ENCODE results near the gene ME1.

- no peak for TF ChIP-seq EP300 (IDR thresholded peaks at IDR 0.05; ENCODE audit: borderline replicate concordance)
- TF ChIP-seq CEBPB (IDR thresholded peaks at IDR 0.05): no peak
- TF ChIP-seq ZBTB7A (IDR thresholded peaks at IDR 0.05; ENCODE audit: low read depth): no peak
- no peak for TF ChIP-seq MAX (IDR thresholded peaks at IDR 0.05)
- TF ChIP-seq CREB1 (IDR thresholded peaks at IDR 0.05; ENCODE audit: low read depth): no peak
- TF ChIP-seq TCF12 (IDR thresholded peaks at IDR 0.05; ENCODE audit: low read depth): no peak
- TF ChIP-seq REST (IDR thresholded peaks at IDR 0.05; ENCODE audit: low read depth): no peak
- no peak for TF ChIP-seq TAF1 (IDR thresholded peaks at IDR 0.05; ENCODE audit: low read depth)
- no peak for TF ChIP-seq YY1 (IDR thresholded peaks at IDR 0.05; ENCODE audit: low read depth)
- no peak for TF ChIP-seq NFIC (IDR thresholded peaks at IDR 0.05)
These were observed 238.4 kb downstream of the ME1 start for GRCh38 chr6:83192456-83192855.
